ENCODE measurements around the gene CD320. TPM values are rescaled to one million over a fixed set of nuclear protein-coding genes. Genes with fewer than 3 reads are reported as not detected.

The CD320 gene
- total RNA-seq, 1 experiment from 2014 or later, result 42.9 TPM

GRCh38 chr19:8340341-8341096 lies 32.4 kb upstream of the CD320 start:
- ChIA-PET POLR2A (ENCODE audit: unreplicated experiment) (no interaction called here), CTCF (no interaction called here)
- Histone ChIP-seq H3K4me1 (replicated peaks; ENCODE audit: insufficient read depth) (peaks cover 8% of the 10 kb centered on the region; the same call in 1 of the 2 replicates), H3K4me3 (no peak overlapping the region), H2AFZ (no peak overlapping the region), H3K27ac (no peak overlapping the region), H3K4me2 (no peak overlapping the region), H3K79me2 (ENCODE audit: low read depth) (no peaks in the 10 kb centered on the region), H3K36me3 (ENCODE audit: low read depth) (no peaks in the 10 kb centered on the region), H4K20me1 (ENCODE audit: insufficient read depth) (no peaks in the 10 kb centered on the region), H3K9me2 (ENCODE audit: insufficient read depth) (no peaks in the 10 kb centered on the region), H3K9me3 (ENCODE audit: insufficient read depth, low read depth) (no peaks in the 10 kb centered on the region), H3F3A (ENCODE audit: insufficient read depth, low read depth) (peaks cover 14% of the 10 kb centered on the region), H3K27me3 (ENCODE audit: insufficient read depth, low read depth) (no peaks in the 10 kb centered on the region)
- intact Hi-C loops (cut with micrococcal nuclease; ENCODE audit: unreplicated experiment), result no loop called here
- TF ChIP-seq, protein P1, sequence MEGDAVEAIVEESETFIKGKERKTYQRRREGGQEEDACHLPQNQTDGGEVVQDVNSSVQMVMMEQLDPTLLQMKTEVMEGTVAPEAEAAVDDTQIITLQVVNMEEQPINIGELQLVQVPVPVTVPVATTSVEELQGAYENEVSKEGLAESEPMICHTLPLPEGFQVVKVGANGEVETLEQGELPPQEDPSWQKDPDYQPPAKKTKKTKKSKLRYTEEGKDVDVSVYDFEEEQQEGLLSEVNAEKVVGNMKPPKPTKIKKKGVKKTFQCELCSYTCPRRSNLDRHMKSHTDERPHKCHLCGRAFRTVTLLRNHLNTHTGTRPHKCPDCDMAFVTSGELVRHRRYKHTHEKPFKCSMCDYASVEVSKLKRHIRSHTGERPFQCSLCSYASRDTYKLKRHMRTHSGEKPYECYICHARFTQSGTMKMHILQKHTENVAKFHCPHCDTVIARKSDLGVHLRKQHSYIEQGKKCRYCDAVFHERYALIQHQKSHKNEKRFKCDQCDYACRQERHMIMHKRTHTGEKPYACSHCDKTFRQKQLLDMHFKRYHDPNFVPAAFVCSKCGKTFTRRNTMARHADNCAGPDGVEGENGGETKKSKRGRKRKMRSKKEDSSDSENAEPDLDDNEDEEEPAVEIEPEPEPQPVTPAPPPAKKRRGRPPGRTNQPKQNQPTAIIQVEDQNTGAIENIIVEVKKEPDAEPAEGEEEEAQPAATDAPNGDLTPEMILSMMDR (conservative IDR thresholded peaks at IDR 0.05), result no peak
- no peak for TF ChIP-seq EZH2 (IDR thresholded peaks at IDR 0.05; ENCODE audit: low read depth)
- DNase-seq, result no peak
- BruUV-seq (replicated peaks), result no TSS peak

DNA sequence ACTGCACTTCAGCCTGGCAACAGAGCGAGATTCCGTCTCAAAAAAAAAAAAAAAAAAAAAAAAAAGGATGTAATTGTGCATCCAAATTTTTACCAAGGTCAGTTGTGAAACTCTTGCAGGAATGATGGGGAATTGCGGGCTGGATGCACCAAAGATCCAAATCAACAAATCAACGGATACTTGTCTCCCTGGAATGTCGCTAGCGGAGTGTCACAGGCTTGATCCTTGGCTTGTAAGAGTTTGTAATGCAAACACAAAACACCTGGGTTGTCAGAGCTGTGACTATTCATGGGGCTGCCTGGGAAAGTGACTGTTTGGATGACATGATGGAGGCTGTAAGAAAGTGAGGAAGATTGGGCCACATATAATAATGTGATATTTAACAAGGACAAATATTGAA lies 30.7 kb upstream of the CD320 start:
- POLR2A ChIA-PET (ENCODE audit: unreplicated experiment), result no interaction called here
- Histone ChIP-seq H3F3A (ENCODE audit: insufficient read depth, low read depth) (peaks cover 14% of the 10 kb centered on the region), H3K9me3 (ENCODE audit: insufficient read depth, low read depth) (no peaks in the 10 kb centered on the region), H3K4me2 (no peak overlapping the region), H4K20me1 (ENCODE audit: insufficient read depth) (no peaks in the 10 kb centered on the region), H3K9me2 (ENCODE audit: insufficient read depth) (no peaks in the 10 kb centered on the region), H3K4me1 (replicated peaks; ENCODE audit: insufficient read depth) (peaks cover 8% of the 10 kb centered on the region; the same call in 1 of the 2 replicates), H3K27me3 (ENCODE audit: insufficient read depth, low read depth) (no peaks in the 10 kb centered on the region), H3K36me3 (ENCODE audit: low read depth) (no peaks in the 10 kb centered on the region), H3K4me3 (no peak overlapping the region), H2AFZ (no peak overlapping the region), H3K27ac (no peak overlapping the region), H3K79me2 (ENCODE audit: low read depth) (no peaks in the 10 kb centered on the region)
- no peak for DNase-seq
- intact Hi-C loops (cut with micrococcal nuclease; ENCODE audit: unreplicated experiment), result no loop called here
- CTCF ChIA-PET, result no interaction called here
- BruUV-seq (replicated peaks), result no TSS peak
- TF ChIP-seq, protein P1 (conservative IDR thresholded peaks at IDR 0.05), result no peak
- no peak for TF ChIP-seq EZH2 (IDR thresholded peaks at IDR 0.05; ENCODE audit: low read depth)

DNA sequence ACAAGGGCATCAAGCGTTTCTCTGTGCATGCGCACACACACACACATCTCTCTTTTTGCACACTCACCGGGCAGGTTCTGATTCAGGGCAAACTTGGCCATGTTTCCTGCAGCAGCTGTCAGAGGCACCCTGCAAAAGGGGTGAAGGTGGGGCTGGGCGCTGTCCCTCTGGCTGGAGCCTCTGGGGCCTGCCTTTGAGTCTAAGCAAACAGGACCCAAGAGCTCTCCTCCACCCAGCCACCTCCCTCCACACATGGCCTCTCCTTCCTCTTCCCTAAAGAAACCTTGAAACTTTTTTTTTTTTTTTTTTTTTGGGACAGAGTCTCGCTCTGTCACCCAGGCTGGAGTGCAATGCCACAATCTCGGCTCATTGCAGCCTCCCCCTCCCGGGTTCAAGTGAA lies 29.6 kb upstream of the CD320 start:
- intact Hi-C loops (cut with micrococcal nuclease; ENCODE audit: unreplicated experiment), result no loop called here

More for the DNA sequence above, 29.6 kb upstream of the CD320 start:
- Histone ChIP-seq H3K79me2 (ENCODE audit: low read depth) (no peaks in the 10 kb centered on the region), H3K4me1 (replicated peaks; ENCODE audit: insufficient read depth) (peaks cover 1% of the 10 kb centered on the region; the same call in 1 of the 2 replicates), H3K36me3 (ENCODE audit: low read depth) (no peaks in the 10 kb centered on the region), H3F3A (ENCODE audit: insufficient read depth, low read depth) (peaks cover 14% of the 10 kb centered on the region), H3K9me2 (ENCODE audit: insufficient read depth) (no peaks in the 10 kb centered on the region), H2AFZ (no peak overlapping the region), H3K4me2 (no peak overlapping the region), H3K4me3 (no peak overlapping the region), H4K20me1 (ENCODE audit: insufficient read depth) (no peaks in the 10 kb centered on the region), H3K9me3 (ENCODE audit: insufficient read depth, low read depth) (no peaks in the 10 kb centered on the region), H3K27ac (no peak overlapping the region), H3K27me3 (ENCODE audit: insufficient read depth, low read depth) (no peaks in the 10 kb centered on the region)
- CTCF ChIA-PET, result no interaction called here
- no TSS peak for BruUV-seq (replicated peaks)
- POLR2A ChIA-PET (ENCODE audit: unreplicated experiment), result no interaction called here
- TF ChIP-seq EZH2 (IDR thresholded peaks at IDR 0.05; ENCODE audit: low read depth), result no peak
- TF ChIP-seq, protein P1 (conservative IDR thresholded peaks at IDR 0.05), result no peak
- DNase-seq, result peak in 1 of 2 experiments; percentile 9
